ENCODE data around the gene PGAP1.

DNA sequence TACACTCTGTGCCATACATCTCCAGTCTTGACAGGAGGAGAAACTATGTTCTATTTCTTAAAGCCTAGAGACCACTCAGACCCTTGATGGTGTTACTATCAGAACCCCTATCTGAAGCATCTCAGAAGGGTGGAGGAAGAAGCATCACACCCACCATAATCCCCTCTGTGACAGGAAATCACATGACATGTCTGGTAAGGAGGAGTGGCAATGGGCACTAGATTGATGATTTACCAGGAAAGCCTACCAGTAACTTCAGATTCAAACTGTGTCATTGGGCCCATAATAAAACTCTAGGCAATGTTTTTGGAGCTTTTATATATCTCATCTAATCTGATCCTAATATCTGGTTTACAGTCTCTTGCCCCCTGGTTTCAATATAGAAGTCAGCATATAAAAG, 80.2 kb downstream of the PGAP1 start:
- TF ChIP-seq, protein P1, sequence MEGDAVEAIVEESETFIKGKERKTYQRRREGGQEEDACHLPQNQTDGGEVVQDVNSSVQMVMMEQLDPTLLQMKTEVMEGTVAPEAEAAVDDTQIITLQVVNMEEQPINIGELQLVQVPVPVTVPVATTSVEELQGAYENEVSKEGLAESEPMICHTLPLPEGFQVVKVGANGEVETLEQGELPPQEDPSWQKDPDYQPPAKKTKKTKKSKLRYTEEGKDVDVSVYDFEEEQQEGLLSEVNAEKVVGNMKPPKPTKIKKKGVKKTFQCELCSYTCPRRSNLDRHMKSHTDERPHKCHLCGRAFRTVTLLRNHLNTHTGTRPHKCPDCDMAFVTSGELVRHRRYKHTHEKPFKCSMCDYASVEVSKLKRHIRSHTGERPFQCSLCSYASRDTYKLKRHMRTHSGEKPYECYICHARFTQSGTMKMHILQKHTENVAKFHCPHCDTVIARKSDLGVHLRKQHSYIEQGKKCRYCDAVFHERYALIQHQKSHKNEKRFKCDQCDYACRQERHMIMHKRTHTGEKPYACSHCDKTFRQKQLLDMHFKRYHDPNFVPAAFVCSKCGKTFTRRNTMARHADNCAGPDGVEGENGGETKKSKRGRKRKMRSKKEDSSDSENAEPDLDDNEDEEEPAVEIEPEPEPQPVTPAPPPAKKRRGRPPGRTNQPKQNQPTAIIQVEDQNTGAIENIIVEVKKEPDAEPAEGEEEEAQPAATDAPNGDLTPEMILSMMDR (IDR thresholded peaks at IDR 0.05), result no peak
- TF ChIP-seq EP300 (IDR thresholded peaks at IDR 0.05), result no peak
- no peak for TF ChIP-seq POLR2A (IDR thresholded peaks at IDR 0.05)
- TF ChIP-seq POLR2AphosphoS5 (IDR thresholded peaks at IDR 0.05), result no peak
